Activated CD8-positive, alpha-beta memory T cell treated with anti-CD3 and anti-CD28 coated beads, Interleukin-2, amount 10 ng/mL, durations not matched to agents 7 days and 5 days (primary cell): ENCODE data around the gene FTSJ3. TPM values are rescaled to one million over a fixed set of nuclear protein-coding genes. Genes with fewer than 3 reads are reported as not detected.
"Not testable (repeated sequence)": the region's sequence is repeated elsewhere in the genome, so short reads cannot be mapped to it uniquely, and the experiment has no call there.

Source experiments
- ATAC-seq: fragments of 150-1000 bp; cut with Tn5 transposase; one replicate; pipeline ENCODE4 v1.10.0; 2021; ENCODE audit warnings: moderate library complexity
- CTCF ChIA-PET: fragments of 350-600 bp; sonication (Branson Sonifier 250); formaldehyde crosslinking; loops from one replicate; lab custom pipeline; 2021; ENCODE audit warnings: antibody characterized with exemption; lab: Charles Lee
- DNase-seq: peaks from one replicate; pipeline ENCODE4 v3.0.0-alpha.2; 2020
- H3K27ac Mint-ChIP-seq: one replicate; pipeline ENCODE4 v1.8.0; 2021; ENCODE audit warnings: mild to moderate bottlenecking, mixed read lengths
- H3K27me3 Mint-ChIP-seq: one replicate; pipeline ENCODE4 v1.8.0; 2021; ENCODE audit warnings: mixed read lengths
- H3K36me3 Mint-ChIP-seq: one replicate; pipeline ENCODE4 v1.8.0; 2021; ENCODE audit warnings: mild to moderate bottlenecking, mixed read lengths
- H3K4me1 Mint-ChIP-seq: one replicate; pipeline ENCODE4 v1.8.0; 2021; ENCODE audit warnings: mixed read lengths
- H3K4me3 Mint-ChIP-seq: one replicate; pipeline ENCODE4 v1.8.0; 2021; ENCODE audit warnings: mild to moderate bottlenecking, moderate library complexity, mixed read lengths
- H3K9me3 Mint-ChIP-seq: one replicate; pipeline ENCODE4 v1.8.0; 2022; ENCODE audit warnings: low read depth, mixed read lengths
- total RNA-seq, 2 experiments: library from RNA; stranded (reverse); gene quantifications; one replicate each; pipeline ENCODE4 v1.2.3, GENCODE V29; 2021

FTSJ3 gene
- total RNA-seq, 2 experiments from 2014 or later: 58.9 to 71.7 TPM

- no peak overlapping the region for H3K27ac Mint-ChIP-seq
- H3K9me3 Mint-ChIP-seq: peaks cover 2% of the 10 kb centered on the region
- no peak overlapping the region for H3K4me3 Mint-ChIP-seq
- peaks cover 14% of the 10 kb centered on the region for H3K4me1 Mint-ChIP-seq
- CTCF ChIA-PET: interaction anchor here (2.7 kb wide), 1 partner anchor 12 kb away, joined by 15 read pairs; no protein-coding TSS in a partner anchor
- peaks cover 3% of the 10 kb centered on the region for H3K36me3 Mint-ChIP-seq
- DNase-seq (peak; percentile 15), ATAC-seq (no peak)
- peaks cover 28% of the 10 kb centered on the region for H3K27me3 Mint-ChIP-seq
Observed at GRCh38 chr17:63853260-63853659, 25.8 kb upstream of the FTSJ3 start.

DNA sequence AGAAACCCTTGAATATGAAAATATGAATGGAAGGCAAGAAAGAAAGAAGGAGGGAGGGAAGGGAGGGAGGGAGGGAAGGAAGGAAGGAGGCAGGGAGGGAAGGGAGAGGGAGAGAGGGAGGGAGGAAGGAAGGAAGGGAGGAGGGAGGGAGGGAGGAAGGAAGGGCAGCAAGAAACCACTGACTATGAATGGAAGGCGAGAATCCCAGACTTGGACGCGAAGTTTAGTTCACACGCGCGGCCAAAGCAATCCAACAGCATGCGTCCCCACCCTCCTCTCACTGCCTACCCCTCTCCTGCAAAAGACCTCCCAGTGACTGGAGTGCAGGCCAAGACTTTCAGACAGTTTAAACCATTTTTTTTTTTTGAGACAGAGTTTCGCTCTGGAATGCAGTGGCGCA lies 22.9 kb upstream of the FTSJ3 start:
- H3K27ac Mint-ChIP-seq: no peak overlapping the region
- CTCF ChIA-PET: interaction anchor here (0.9 to 2.7 kb wide), 2 partner anchors 15 to 35 kb away, joined by 4 to 15 read pairs; no protein-coding TSS in a partner anchor
- H3K27me3 Mint-ChIP-seq: peaks cover 21% of the 10 kb centered on the region
- peak; percentile 36 for DNase-seq
- ATAC-seq: no peak
- no peak overlapping the region for H3K4me3 Mint-ChIP-seq
- H3K9me3 Mint-ChIP-seq: peaks cover 6% of the 10 kb centered on the region
- peaks cover 21% of the 10 kb centered on the region for H3K4me1 Mint-ChIP-seq
- peaks cover 10% of the 10 kb centered on the region for H3K36me3 Mint-ChIP-seq

DNA sequence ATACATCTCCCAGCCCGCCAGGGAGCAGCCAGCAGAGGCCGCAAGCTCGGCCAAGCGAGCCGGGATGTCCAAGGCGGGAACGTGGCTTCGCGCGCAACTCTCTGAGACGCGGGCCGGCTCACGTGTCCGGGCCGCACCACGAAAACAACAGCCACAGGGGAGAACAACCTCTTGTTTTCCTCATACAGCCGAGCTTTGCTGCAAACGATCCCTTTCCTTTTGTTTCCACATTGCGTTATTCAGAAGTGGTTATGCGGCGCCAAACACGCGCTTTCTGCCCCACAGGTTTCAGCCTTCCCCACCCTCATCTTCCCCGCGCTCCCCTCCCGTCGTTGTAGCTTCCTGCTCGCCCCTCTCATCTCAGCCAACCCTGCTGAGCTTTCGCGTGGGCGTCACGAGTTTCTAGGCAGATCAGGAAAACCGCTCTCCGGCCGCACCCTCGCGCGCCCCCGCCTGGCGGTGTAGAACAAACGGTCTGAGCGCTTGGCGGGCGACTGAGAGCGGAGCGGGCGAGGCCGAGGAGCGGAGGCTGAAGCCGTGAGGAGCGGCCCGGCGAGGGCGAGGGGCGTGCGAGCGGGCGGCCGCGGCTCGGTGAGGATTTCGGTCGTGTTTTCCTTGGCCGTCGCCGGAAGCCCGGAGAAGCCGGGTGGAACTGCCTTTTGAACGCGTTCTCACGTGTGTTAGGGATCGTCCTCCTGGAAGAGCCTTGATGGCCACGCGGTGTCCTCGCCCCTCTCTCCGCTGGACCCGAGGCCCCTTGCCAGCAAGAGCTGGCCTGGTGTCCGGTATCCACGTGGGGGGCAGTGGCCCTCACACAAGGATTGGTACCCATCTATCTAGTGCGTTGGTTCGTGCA lies 21.6 kb upstream of the FTSJ3 start:
- Mint-ChIP-seq H3K4me3 (peak overlapping the region; percentile 59), H3K27me3 (peaks cover 11% of the 10 kb centered on the region), H3K27ac (peak overlapping the region; percentile 88), H3K36me3 (peaks cover 10% of the 10 kb centered on the region), H3K4me1 (peaks cover 24% of the 10 kb centered on the region), H3K9me3 (peaks cover 6% of the 10 kb centered on the region)
- ATAC-seq (peak; percentile 97), DNase-seq (peak; percentile 96)
- CTCF ChIA-PET: interaction anchor here (0.6 to 1.9 kb wide), 36 partner anchors 9 to 647 kb away, joined by 3 to 34 read pairs (median 4); partner anchors contain the start of genes CCDC47, CD79B, DDX42 and GH2

GRCh38 chr17:63847525-63848249 lies 20.2 kb upstream of the FTSJ3 start:
- peaks cover 28% of the 10 kb centered on the region for H3K4me1 Mint-ChIP-seq
- peak overlapping the region; percentile 42 for H3K27ac Mint-ChIP-seq
- peaks cover 6% of the 10 kb centered on the region for H3K9me3 Mint-ChIP-seq

GRCh38 chr17:63845509-63845908 lies 18.0 kb upstream of the FTSJ3 start:
- DNase-seq: no peak
- ATAC-seq: no peak
- Mint-ChIP-seq H3K4me1 (peaks cover 38% of the 10 kb centered on the region), H3K4me3 (no peak overlapping the region), H3K27ac (no peak overlapping the region), H3K27me3 (peaks cover 4% of the 10 kb centered on the region), H3K36me3 (peaks cover 16% of the 10 kb centered on the region), H3K9me3 (peaks cover 6% of the 10 kb centered on the region)
- CTCF ChIA-PET: interaction anchor here (1.5 kb wide), 1 partner anchor 148 kb away, joined by 3 read pairs; no protein-coding TSS in a partner anchor

More at GRCh38 chr17:63847525-63848249, 20.2 kb upstream of the FTSJ3 start:
- Mint-ChIP-seq H3K36me3 (peaks cover 10% of the 10 kb centered on the region), H3K27me3 (peaks cover 10% of the 10 kb centered on the region), H3K4me3 (no peak overlapping the region)
- no peak for DNase-seq
- ATAC-seq: no peak
- CTCF ChIA-PET: interaction anchor here (1.1 to 1.9 kb wide), 8 partner anchors 8 to 179 kb away, joined by 3 to 34 read pairs (median 14); partner anchors contain the start of genes CCDC47, DDX42 and GH2

- peaks cover 40% of the 10 kb centered on the region for H3K4me1 Mint-ChIP-seq
- H3K36me3 Mint-ChIP-seq: peaks cover 16% of the 10 kb centered on the region
- H3K27ac Mint-ChIP-seq: peak overlapping the region; percentile 94
- DNase-seq (no peak), ATAC-seq (no peak)
- H3K4me3 Mint-ChIP-seq: peak overlapping the region; percentile 95
- peaks cover 6% of the 10 kb centered on the region for H3K9me3 Mint-ChIP-seq
- CTCF ChIA-PET: interaction anchor here (0.6 to 2.0 kb wide), 16 partner anchors 9 to 223 kb away, joined by 3 to 10 read pairs (median 3); partner anchors contain the start of genes CCDC47, DDX42, FTSJ3 and ICAM2
- no peaks in the 10 kb centered on the region for H3K27me3 Mint-ChIP-seq
Observed at GRCh38 chr17:63843910-63844677, 16.6 kb upstream of the FTSJ3 start.

DNA sequence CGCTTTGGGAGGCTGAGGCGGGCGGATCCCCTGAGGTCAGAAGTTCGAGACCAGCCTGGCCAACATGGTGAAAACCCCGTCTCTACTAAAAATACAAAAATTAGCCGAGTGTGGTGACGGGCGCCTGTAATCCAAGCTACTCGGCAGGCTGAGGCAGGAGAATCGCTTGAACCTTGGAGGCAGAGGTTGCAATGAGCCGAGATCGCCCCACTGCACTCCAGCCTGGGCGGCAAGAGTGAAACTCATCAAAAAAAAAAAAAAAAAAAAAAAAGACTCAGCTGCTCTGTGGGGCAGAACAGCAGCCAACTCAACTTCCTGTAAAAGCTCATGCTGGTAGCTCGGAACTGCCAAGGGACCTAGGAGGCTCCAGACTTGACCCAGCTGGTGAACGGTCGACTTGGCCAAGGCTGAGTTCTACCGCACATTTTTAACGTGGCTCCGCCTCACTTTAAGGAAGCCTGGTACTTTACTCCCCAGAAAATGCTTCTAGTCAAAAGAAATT lies 16.0 kb upstream of the FTSJ3 start:
- DNase-seq (peak; percentile 59), ATAC-seq (peak; percentile 11)
- H3K27me3 Mint-ChIP-seq, H3K9me3 Mint-ChIP-seq: not testable (repeated sequence)
- Mint-ChIP-seq H3K4me3 (peak overlapping the region; percentile 95), H3K27ac (peak overlapping the region; percentile 94), H3K4me1 (peaks cover 40% of the 10 kb centered on the region), H3K36me3 (peaks cover 14% of the 10 kb centered on the region)
- CTCF ChIA-PET: interaction anchor here (0.6 to 2.0 kb wide), 16 partner anchors 9 to 290 kb away, joined by 3 to 10 read pairs (median 3); partner anchors contain the start of genes CCDC47, DDX42, FTSJ3 and ICAM2

DNA sequence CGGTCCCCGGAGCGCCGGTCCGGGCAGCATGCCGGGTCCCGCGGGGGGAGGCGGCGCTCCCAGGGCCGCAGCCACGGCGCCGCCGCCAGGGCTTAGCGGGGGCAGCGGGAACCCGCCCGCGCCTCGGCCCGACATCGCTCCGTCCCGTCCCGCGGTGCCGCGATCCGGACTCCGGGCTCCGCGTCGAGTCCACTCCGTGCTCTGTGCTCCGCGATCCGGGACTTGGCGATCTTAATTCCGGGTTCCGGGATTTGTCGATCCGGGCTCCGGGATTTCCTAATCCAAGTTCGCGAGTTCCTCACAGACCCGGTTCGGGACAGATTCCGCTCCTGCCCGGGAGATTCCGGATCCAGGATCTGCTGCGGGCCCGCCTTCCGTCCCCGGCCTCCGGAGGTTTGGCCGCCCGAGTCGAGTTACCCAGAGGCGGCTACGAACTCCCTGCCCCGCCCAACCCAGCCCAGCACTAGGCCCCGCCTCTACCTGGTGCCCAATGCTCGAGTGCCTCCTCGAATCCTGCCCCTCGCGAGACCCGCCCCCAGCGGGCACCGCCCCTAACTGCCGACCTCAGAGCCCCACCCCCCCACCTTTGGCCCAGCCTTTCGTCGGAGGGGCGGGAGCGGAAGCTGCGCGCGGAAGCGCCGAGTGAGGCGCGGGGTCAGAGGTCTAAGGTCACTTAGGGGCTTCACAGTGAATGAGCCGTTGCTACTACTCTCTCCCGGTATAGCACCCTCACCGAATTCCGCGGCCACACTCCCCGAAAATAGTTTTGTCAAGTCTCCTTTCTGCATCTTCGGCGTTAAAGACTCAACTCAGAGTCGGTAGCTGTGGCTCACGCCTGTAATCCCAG lies 15.3 kb upstream of the FTSJ3 start, which contains the start of gene SMARCD2:
Gene SMARCD2 (minus strand): TSS at position 146 of the 847 bp plus-strand sequence. CDS start 11 bp downstream, at position 135.
- peaks cover 8% of the 10 kb centered on the region for H3K36me3 Mint-ChIP-seq
- no peaks in the 10 kb centered on the region for H3K9me3 Mint-ChIP-seq
- CTCF ChIA-PET: interaction anchor here (0.6 to 4.5 kb wide), 14 partner anchors 8 to 291 kb away, joined by 3 to 28 read pairs (median 4); partner anchors contain the start of genes DDX42, FTSJ3 and ICAM2
- H3K27ac Mint-ChIP-seq: peak within 1 kb of the TSS; percentile 94
- ATAC-seq (peak; percentile 91), DNase-seq (peak; percentile 99)
- H3K4me3 Mint-ChIP-seq: peak within 1 kb of the TSS; percentile 95
- peaks cover 33% of the 10 kb centered on the region for H3K4me1 Mint-ChIP-seq
- no peaks in the 10 kb centered on the region for H3K27me3 Mint-ChIP-seq

DNA sequence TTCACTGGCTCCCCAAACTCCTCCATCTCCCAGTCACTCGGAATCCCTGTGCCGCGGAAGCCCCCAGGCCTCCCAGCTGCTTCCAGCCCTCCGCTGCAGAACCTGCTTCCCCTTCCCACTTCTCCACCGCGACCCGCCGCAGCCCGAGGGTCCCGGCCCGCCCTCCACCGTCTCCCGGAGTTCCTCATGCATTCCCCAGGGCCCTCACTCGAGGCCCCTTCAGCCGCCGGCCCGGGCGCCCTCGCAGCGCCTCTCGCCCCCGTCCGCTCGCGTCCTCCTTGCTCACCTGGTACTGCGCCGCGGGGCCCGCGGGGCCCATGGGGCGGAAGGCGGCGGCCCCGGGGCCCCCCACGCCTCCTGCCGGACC lies 14.7 kb upstream of the FTSJ3 start:
- Mint-ChIP-seq H3K4me1 (peaks cover 31% of the 10 kb centered on the region), H3K27me3 (no peaks in the 10 kb centered on the region), H3K36me3 (peaks cover 7% of the 10 kb centered on the region), H3K27ac (peak overlapping the region; percentile 90), H3K4me3 (peak overlapping the region; percentile 95), H3K9me3 (no peaks in the 10 kb centered on the region)
- ATAC-seq (peak; percentile 32), DNase-seq (peak; percentile 60)
- CTCF ChIA-PET: interaction anchor here (0.9 to 4.5 kb wide), 4 partner anchors 11 to 417 kb away, joined by 3 to 28 read pairs (median 4); partner anchors contain the start of gene MAP3K3

GRCh38 chr17:63841350-63842172 lies 14.1 kb upstream of the FTSJ3 start:
- Mint-ChIP-seq H3K4me3 (peak overlapping the region; percentile 95), H3K27me3 (no peaks in the 10 kb centered on the region), H3K27ac (peak overlapping the region; percentile 90), H3K36me3 (peaks cover 13% of the 10 kb centered on the region), H3K4me1 (peaks cover 31% of the 10 kb centered on the region), H3K9me3 (no peaks in the 10 kb centered on the region)
- no peak for ATAC-seq
- CTCF ChIA-PET: interaction anchor here (0.8 to 4.5 kb wide), 5 partner anchors 10 to 416 kb away, joined by 3 to 28 read pairs (median 4); partner anchors contain the start of genes GH2 and MAP3K3
- DNase-seq: no peak
